GM19035 (cell line): Measurements from ENCODE around the gene MON2.
"Not testable (repeated sequence)": the region's sequence is repeated elsewhere in the genome, so short reads cannot be mapped to it uniquely, and the experiment has no call there.

Experiments
- ATAC-seq: cut with Tn5 transposase; IDR thresholded peaks from one replicate; pipeline ENCODE4 v1.9.1; 2021; ENCODE audit not compliant: unreplicated experiment

The MON2 gene

DNA sequence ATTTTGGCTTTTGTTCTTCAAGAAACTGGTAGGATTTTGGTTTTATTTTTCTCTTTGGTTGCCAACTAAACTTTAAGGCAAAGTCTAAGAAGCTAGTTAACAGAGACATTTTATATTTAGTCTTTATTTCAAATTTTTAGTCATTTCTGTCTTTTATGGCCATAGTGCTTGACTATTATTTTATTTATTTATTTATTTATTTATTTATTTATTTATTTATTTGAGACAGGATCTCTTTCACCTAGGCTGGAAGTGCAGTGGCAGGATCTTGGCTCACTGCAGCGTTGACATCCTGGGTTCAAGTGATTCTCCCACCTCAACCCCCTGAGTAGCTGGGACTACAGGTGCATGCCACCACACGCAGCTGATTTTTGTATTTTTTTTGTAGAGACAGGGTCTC, 3.1 kb downstream of the MON2 start:
- no peak for ATAC-seq

DNA sequence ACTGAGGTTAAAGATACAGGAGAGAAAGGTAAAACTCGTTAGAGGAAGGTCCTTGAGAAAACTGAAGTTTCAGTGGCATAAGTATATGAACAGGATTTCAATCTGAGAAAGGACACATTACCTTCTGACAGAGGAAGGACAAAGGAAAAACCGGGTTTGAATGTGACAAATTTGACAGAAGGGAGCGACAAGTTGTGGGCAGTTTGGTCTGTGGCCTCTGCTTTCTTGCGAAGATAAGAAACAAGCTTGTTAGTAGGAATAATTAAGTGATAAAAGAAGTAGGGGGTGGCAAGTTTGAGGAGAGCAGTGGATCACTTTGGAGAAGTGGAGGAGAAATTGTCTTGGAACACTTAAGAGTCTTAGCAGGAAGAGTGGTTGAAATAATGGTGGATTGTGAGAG, 5.1 kb downstream of the MON2 start:
- ATAC-seq: no peak

DNA sequence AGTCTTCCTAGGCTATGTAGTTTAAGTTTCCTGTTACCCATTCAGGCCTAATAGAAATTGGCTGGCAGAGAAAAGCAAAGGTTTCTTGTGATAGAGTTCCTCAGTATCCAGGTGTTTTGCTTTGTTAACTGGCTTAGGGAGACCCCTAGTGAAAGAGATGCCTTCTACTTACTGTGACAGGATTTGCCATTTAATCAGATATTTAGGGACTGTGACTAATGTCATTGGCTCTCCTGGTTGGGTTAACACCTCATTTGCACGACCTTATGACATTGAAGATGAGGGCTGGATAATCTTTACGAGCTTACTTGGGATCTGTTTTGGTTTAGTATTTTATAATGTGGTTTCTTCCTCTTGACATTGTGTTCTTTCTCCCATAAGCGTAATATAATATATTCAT, 5.8 kb downstream of the MON2 start:
- ATAC-seq: no peak

- ATAC-seq: no peak
Observed at GRCh38 chr12:62481843-62482540, 15.4 kb downstream of the MON2 start.

- ATAC-seq: no peak
Observed at GRCh38 chr12:62482769-62483168, 16.1 kb downstream of the MON2 start.

DNA sequence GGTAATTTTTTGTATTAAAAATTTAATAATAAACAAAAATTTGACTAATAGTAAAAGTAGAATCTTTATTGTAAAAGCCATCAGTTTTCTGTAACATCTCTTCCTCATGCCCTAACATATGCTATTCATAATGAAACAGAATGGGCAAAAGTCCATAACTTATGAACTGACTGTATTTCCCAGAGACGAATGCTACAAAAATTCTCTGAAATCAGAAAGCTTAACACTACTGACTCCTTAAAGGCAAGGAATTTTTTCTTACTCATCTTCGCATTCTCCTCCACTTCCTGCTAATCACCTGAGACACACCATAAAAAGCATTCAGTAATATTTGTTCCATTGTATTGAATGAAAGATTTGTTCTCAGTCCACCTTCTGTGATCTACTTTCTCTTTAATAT, 17.6 kb downstream of the MON2 start:
- no peak for ATAC-seq

DNA sequence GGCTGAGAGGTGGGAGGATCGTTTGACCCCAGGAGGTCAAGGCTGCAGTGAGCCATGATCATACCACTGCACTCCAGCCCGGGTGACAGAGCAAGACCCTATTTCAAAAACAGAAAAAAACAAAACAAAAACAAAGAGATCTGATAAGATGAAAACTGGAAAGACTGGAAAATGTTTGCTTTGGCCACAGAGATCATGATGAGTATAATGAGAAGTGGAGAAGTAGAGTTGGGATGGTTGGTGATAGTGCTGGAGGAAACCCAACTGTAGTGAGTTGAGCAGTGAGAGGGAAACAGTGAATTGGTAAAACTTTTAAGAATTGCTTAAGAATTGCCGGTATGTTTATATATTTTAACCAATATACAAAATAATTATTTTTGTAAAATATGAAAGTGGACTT, 39.2 kb downstream of the MON2 start:
- no peak for ATAC-seq

GRCh38 chr12:62512901-62513300, 46.3 kb downstream of the MON2 start:
- ATAC-seq: no peak

GRCh38 chr12:62514080-62514479, 47.5 kb downstream of the MON2 start:
- ATAC-seq: not testable (repeated sequence)

DNA sequence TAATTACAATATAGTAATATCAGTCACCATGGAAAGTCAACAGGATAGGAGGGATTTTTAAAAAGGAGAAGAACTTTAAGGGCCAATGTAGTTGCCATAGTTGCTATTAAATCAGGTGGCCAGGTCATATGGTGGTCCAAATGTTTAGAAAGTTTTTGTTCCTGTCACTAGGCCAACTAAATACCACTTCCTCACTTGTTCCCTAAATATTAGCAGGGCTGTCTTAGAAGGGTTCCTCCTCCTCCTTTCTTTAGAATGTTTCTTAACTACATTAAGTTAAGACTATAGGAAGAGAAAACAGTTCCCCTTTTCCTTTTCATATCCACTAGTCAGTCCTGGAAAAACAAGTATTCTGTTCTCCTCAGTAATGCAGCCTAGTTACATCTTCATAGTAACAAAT, 50.3 kb downstream of the MON2 start:
- no peak for ATAC-seq

- no peak for ATAC-seq
Observed at GRCh38 chr12:62517887-62518286, 51.3 kb downstream of the MON2 start.

GRCh38 chr12:62519043-62519442, 52.4 kb downstream of the MON2 start:
- ATAC-seq: no peak

DNA sequence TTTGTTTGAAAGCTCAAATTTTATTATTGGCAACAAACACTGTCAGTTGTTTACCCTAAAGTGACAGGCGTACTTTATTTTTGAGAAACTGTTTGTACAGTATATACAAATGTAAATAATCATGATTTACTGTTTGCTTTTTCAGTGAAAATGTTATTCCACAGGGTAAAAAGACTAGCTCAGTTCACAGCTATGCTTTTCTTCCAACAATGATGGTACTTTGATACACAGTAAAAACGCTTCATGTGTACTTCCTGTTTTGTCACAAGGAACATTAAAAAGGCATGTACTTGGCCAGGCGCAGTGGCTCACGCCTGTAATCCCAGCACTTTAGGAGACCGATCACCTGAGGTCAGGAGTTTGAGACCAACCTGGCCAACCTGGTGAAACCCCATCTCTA, 53.7 kb downstream of the MON2 start:
- ATAC-seq: no peak

GRCh38 chr12:62522984-62523383, 56.4 kb downstream of the MON2 start:
- ATAC-seq: no peak

GRCh38 chr12:62523619-62524018, 57.0 kb downstream of the MON2 start:
- ATAC-seq: no peak

DNA sequence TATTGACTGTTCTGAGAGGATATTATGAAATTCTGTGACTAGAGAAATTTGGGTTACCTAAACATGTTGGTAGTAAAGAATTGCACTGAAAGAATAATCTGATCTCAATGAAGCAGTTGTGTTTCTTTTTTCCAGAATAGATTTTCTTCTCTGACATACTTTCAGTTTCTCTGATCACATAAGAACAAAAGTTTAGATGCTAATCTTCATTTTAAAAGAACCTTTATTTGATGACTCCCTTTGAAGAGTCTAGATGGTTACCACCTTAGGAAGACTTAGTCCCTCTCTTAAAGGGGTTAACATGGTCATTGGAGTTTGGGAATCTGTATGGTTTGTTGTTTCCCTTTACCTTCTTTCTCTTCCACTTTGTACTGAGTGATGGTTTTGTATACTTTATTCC, 58.6 kb downstream of the MON2 start:
- no peak for ATAC-seq

DNA sequence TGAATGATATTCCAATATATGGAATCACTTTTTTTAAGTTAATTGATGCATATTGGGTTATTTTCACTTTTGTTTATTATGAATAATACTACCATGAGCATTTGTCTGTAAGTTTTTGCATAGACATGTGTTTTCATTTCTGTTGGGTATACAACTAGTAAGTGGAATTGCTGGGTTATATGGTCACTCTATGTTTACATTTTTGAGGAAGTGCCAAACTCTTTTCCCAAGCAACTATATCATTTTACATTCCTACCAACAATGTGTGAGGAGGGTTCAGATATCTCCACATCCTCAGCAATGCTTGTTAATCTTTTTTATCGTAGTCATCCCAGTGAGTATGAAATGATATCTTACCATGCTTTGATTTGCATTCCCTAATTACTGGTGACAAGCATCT, 64.0 kb downstream of the MON2 start:
- ATAC-seq: no peak

GRCh38 chr12:62532333-62532732, 65.7 kb downstream of the MON2 start:
- ATAC-seq: no peak

DNA sequence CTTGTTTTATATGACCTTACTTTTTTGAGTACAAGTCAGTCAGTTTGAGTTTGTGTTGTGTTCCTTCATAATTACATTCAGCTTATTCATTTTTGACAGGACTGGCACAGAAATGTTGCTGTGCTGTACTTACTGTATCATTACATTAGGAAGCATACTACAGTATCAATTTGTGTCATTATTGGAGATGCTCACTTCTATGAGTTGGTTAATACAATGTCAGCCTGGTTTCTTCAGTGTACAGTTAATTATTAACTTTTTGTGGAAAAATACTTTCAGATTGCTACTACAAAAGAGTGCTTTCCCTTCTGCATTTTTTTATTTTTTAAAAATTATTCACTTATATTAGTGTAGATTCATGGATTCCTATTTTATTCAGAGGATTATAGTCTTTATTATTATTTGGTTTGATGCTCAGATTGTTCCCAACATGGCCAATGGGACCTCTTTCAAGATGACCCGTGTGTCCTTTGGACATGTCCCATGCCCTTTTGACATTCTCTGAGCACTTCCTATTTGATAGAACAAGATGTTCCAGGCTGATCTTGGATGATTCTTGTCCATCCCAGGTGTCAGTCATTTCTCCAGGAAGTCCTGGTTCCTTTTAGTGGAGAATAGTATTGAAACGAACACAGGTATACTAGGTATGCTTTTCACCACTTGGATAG, 66.6 kb downstream of the MON2 start:
- no peak for ATAC-seq

DNA sequence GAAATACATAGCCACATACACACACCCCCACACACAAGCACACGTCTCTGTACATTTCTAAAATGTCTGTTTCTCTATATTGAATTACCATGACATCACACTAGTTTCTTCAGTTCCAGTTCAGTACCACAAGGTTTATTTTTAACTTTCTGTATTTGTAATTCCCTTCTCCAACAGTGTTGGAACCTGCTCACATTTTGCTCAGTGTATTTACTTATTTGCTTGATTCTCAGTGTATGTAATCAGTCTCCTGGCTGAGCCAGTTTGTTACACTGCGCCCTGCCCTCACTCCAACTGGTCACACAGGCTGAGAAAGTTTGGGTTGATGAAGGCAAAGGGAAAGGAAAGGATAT, 67.1 kb downstream of the MON2 start:
- no peak for ATAC-seq

- ATAC-seq: no peak
Observed at GRCh38 chr12:62536546-62536945, 69.9 kb downstream of the MON2 start.

- no peak for ATAC-seq
Observed at GRCh38 chr12:62537551-62537950, 70.9 kb downstream of the MON2 start.

DNA sequence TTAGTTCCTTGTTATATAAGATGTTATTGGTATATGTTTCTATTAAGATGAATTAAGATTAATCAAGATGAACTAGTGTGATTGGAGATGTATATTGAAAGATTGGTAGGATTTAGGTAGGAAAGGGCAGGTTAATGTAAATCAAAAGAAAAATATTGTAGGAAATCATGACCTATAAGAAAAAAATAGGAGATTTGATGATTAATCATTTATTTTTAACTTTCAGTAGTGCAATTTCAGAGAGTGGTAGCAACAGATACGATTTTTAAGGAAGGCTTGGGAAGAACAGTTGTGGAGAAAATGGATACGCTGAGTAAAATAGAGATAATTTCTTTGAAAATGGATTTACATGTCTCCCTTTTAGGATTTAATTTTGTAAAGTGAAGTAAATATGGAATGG, 73.7 kb downstream of the MON2 start:
- no peak for ATAC-seq
